ENCODE data around the gene ZBTB20.

- no peak for TF ChIP-seq REST (IDR thresholded peaks at IDR 0.05; ENCODE audit: borderline replicate concordance)
- no peak for TF ChIP-seq SMC3 (conservative IDR thresholded peaks at IDR 0.05; ENCODE audit: poor library complexity)
- no peak for TF ChIP-seq CTCF (IDR thresholded peaks at IDR 0.05; ENCODE audit: poor library complexity, severe bottlenecking)
- TF ChIP-seq EZH2 (IDR thresholded peaks at IDR 0.05; ENCODE audit: borderline replicate concordance, insufficient read depth, low read length, poor library complexity, severe bottlenecking) = no peak
- TF ChIP-seq MXI1 (conservative IDR thresholded peaks at IDR 0.05; ENCODE audit: poor library complexity, severe bottlenecking) = no peak
- no peak for TF ChIP-seq EP300 (conservative IDR thresholded peaks at IDR 0.05; ENCODE audit: poor library complexity, severe bottlenecking)
Observed at GRCh38 chr3:114716916-114717315, 430.2 kb downstream of the ZBTB20 start.

All from neural cell (in vitro differentiated cells).